ENCODE data around the gene DDA1. TPM values are rescaled to one million over a fixed set of nuclear protein-coding genes. Genes with fewer than 3 reads are reported as not detected.

The DDA1 gene
- total and polyA plus RNA-seq, 2 of the 13 experiments (the other 11 are each of a cell fraction or from before 2014, with no cell fraction given): 24.5 to 26.0 TPM

DNA sequence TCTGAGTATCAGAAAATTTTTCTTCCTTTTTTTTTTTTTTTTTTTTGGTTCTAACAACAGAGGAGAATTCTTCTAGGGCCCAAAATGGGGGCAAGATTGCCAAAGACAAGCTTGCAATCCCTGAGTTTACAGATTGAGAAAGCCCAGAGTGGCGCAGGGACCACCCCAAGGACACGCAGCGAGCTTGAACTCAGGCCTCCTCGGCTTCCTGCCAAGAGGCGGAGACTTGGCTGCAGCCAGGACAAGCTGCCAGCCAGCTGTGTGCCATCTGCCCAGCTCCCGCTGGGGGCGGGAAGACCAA, 4.2 kb upstream of the DDA1 start (continued):
- TF ChIP-seq, protein P1, sequence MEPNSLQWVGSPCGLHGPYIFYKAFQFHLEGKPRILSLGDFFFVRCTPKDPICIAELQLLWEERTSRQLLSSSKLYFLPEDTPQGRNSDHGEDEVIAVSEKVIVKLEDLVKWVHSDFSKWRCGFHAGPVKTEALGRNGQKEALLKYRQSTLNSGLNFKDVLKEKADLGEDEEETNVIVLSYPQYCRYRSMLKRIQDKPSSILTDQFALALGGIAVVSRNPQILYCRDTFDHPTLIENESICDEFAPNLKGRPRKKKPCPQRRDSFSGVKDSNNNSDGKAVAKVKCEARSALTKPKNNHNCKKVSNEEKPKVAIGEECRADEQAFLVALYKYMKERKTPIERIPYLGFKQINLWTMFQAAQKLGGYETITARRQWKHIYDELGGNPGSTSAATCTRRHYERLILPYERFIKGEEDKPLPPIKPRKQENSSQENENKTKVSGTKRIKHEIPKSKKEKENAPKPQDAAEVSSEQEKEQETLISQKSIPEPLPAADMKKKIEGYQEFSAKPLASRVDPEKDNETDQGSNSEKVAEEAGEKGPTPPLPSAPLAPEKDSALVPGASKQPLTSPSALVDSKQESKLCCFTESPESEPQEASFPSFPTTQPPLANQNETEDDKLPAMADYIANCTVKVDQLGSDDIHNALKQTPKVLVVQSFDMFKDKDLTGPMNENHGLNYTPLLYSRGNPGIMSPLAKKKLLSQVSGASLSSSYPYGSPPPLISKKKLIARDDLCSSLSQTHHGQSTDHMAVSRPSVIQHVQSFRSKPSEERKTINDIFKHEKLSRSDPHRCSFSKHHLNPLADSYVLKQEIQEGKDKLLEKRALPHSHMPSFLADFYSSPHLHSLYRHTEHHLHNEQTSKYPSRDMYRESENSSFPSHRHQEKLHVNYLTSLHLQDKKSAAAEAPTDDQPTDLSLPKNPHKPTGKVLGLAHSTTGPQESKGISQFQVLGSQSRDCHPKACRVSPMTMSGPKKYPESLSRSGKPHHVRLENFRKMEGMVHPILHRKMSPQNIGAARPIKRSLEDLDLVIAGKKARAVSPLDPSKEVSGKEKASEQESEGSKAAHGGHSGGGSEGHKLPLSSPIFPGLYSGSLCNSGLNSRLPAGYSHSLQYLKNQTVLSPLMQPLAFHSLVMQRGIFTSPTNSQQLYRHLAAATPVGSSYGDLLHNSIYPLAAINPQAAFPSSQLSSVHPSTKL (CRISPR knock-in tag; IDR thresholded peaks at IDR 0.05): 0 out of 2 replicates have a peak, but pooled peaks have one; percentile 72
- TF ChIP-seq REXO4 (CRISPR knock-in tag; IDR thresholded peaks at IDR 0.05; ENCODE audit: borderline replicate concordance): no peak
- TF ChIP-seq SNAI1 (CRISPR knock-in tag; IDR thresholded peaks at IDR 0.05; ENCODE audit: borderline replicate concordance): no peak
- no peak for TF ChIP-seq EZH2 (conservative IDR thresholded peaks at IDR 0.05; ENCODE audit: low read depth, low read length)
- TF ChIP-seq ZNF557 (CRISPR knock-in tag; IDR thresholded peaks at IDR 0.05): no peak
- no peak for TF ChIP-seq ZNF841 (CRISPR knock-in tag; IDR thresholded peaks at IDR 0.05; ENCODE audit: borderline replicate concordance)
- peak; percentile 4; the same call in 1 of the 2 replicates for TF ChIP-seq ZNF292 (CRISPR knock-in tag; IDR thresholded peaks at IDR 0.05; ENCODE audit: borderline replicate concordance, low read depth)
- TF ChIP-seq ZBTB20 (CRISPR knock-in tag; IDR thresholded peaks at IDR 0.05; ENCODE audit: borderline replicate concordance, low read depth): no peak
- TF ChIP-seq ZBTB42 (CRISPR knock-in tag; IDR thresholded peaks at IDR 0.05): peak; percentile 98
- TF ChIP-seq SP5 (CRISPR knock-in tag; IDR thresholded peaks at IDR 0.05; ENCODE audit: borderline replicate concordance, low read depth): peak; percentile 89
- no peak for TF ChIP-seq POLR2A (IDR thresholded peaks at IDR 0.05; ENCODE audit: insufficient read depth in 1 of 2, low read depth in 2 of 2, low read length in 2 of 2)
- peak; percentile 17; the same call in 1 of the 2 replicates for TF ChIP-seq KDM5B (CRISPR knock-in tag; IDR thresholded peaks at IDR 0.05; ENCODE audit: borderline replicate concordance)
- no peak for TF ChIP-seq ZNF547 (CRISPR knock-in tag; IDR thresholded peaks at IDR 0.05)
- TF ChIP-seq TOE1 (CRISPR knock-in tag; IDR thresholded peaks at IDR 0.05): no peak
- TF ChIP-seq, protein P2, sequence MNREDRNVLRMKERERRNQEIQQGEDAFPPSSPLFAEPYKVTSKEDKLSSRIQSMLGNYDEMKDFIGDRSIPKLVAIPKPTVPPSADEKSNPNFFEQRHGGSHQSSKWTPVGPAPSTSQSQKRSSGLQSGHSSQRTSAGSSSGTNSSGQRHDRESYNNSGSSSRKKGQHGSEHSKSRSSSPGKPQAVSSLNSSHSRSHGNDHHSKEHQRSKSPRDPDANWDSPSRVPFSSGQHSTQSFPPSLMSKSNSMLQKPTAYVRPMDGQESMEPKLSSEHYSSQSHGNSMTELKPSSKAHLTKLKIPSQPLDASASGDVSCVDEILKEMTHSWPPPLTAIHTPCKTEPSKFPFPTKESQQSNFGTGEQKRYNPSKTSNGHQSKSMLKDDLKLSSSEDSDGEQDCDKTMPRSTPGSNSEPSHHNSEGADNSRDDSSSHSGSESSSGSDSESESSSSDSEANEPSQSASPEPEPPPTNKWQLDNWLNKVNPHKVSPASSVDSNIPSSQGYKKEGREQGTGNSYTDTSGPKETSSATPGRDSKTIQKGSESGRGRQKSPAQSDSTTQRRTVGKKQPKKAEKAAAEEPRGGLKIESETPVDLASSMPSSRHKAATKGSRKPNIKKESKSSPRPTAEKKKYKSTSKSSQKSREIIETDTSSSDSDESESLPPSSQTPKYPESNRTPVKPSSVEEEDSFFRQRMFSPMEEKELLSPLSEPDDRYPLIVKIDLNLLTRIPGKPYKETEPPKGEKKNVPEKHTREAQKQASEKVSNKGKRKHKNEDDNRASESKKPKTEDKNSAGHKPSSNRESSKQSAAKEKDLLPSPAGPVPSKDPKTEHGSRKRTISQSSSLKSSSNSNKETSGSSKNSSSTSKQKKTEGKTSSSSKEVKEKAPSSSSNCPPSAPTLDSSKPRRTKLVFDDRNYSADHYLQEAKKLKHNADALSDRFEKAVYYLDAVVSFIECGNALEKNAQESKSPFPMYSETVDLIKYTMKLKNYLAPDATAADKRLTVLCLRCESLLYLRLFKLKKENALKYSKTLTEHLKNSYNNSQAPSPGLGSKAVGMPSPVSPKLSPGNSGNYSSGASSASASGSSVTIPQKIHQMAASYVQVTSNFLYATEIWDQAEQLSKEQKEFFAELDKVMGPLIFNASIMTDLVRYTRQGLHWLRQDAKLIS (CRISPR knock-in tag; IDR thresholded peaks at IDR 0.05): peak; percentile 60; the same call in 1 of the 2 replicates
- no peak for TF ChIP-seq ZNF7 (CRISPR knock-in tag; IDR thresholded peaks at IDR 0.05)
- TF ChIP-seq, protein P3, sequence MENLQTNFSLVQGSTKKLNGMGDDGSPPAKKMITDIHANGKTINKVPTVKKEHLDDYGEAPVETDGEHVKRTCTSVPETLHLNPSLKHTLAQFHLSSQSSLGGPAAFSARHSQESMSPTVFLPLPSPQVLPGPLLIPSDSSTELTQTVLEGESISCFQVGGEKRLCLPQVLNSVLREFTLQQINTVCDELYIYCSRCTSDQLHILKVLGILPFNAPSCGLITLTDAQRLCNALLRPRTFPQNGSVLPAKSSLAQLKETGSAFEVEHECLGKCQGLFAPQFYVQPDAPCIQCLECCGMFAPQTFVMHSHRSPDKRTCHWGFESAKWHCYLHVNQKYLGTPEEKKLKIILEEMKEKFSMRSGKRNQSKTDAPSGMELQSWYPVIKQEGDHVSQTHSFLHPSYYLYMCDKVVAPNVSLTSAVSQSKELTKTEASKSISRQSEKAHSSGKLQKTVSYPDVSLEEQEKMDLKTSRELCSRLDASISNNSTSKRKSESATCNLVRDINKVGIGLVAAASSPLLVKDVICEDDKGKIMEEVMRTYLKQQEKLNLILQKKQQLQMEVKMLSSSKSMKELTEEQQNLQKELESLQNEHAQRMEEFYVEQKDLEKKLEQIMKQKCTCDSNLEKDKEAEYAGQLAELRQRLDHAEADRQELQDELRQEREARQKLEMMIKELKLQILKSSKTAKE (CRISPR knock-in tag; IDR thresholded peaks at IDR 0.05; ENCODE audit: borderline replicate concordance): no peak; the same call in 1 of the 2 replicates
- no peak for TF ChIP-seq ZZZ3 (CRISPR knock-in tag; IDR thresholded peaks at IDR 0.05; ENCODE audit: borderline replicate concordance)
- TF ChIP-seq MAFK (conservative IDR thresholded peaks at IDR 0.05 in 1 of 2, IDR thresholded peaks at IDR 0.05 in 1 of 2; ENCODE audit: low read length in 2 of 2): no peak
- TF ChIP-seq FIP1L1 (IDR thresholded peaks at IDR 0.05; ENCODE audit: borderline replicate concordance, insufficient read depth, low read depth, low read length): no peak
- TF ChIP-seq RXRA (CRISPR knock-in tag; IDR thresholded peaks at IDR 0.05): peak; percentile 96; the same call in 1 of the 2 replicates
- no peak for TF ChIP-seq ZNF33A (CRISPR knock-in tag; IDR thresholded peaks at IDR 0.05; ENCODE audit: borderline replicate concordance)
